Left ventricle myocardium inferior (tissue), 1 donor: ENCODE data around the gene KIAA0319L. TPM values are rescaled to one million over a fixed set of nuclear protein-coding genes. Genes with fewer than 3 reads are reported as not detected.

ENCODE experiments used
- DNase-seq: peaks from one replicate; pipeline ENCODE4 v3.0.0-alpha.2; 2020
- H3K27ac ChIP-seq: fragments of 200-600 bp; replicated peaks from 2 replicates; pipeline ENCODE4 v1.8.0; 2021
- H3K27me3 ChIP-seq: fragments of 200-600 bp; 2 replicates; pipeline ENCODE4 v1.8.0; 2021; ENCODE audit warnings: low read depth
- H3K36me3 ChIP-seq: fragments of 200-600 bp; 2 replicates; pipeline ENCODE4 v1.8.0; 2021
- H3K4me1 ChIP-seq: fragments of 200-600 bp; 2 replicates; pipeline ENCODE4 v1.8.0; 2021
- H3K4me3 ChIP-seq: fragments of 200-600 bp; 2 replicates; pipeline ENCODE4 v1.8.0; 2021; ENCODE audit warnings: mild to moderate bottlenecking, moderate library complexity
- H3K9me3 ChIP-seq: fragments of 200-600 bp; replicated peaks from 2 replicates; pipeline ENCODE4 v1.8.0; 2021
- CTCF ChIP-seq: fragments of 200-600 bp; IDR thresholded peaks from 2 replicates; pipeline ENCODE4 v1.8.0; 2021; ENCODE audit warnings: antibody characterized with exemption, mild to moderate bottlenecking, borderline replicate concordance
- intact Hi-C: fragments of 100-400 bp; cut with micrococcal nuclease; formaldehyde crosslinking; loops from one replicate; pipeline ENCODE4 v1.11.0; 2022
- total RNA-seq: library from RNA; stranded (reverse); fragmentation: NEBNext Ultra II Directional; extraction: Animal tissue kit (Norgen Biotek cat#: 25700); gene quantifications from one replicate; pipeline ENCODE4 v1.2.1, GENCODE V29; 2021
- donor health status: DM: no; HTN: yes; CAD: no; lungs with severe emphysema.

Gene KIAA0319L
- total RNA-seq, 1 donor from 2014 or later, result 64.3 TPM

GRCh38 chr1:35570589-35571137, 13.5 kb upstream of the KIAA0319L start:
- no peak for DNase-seq
- no peaks in the 10 kb centered on the region for H3K9me3 ChIP-seq
- H3K4me3 ChIP-seq, result no peak overlapping the region
- H3K27me3 ChIP-seq, result peaks cover 58% of the 10 kb centered on the region
- H3K36me3 ChIP-seq, result peaks cover 3% of the 10 kb centered on the region
- no peak overlapping the region for H3K27ac ChIP-seq
- peaks cover 17% of the 10 kb centered on the region for H3K4me1 ChIP-seq
- intact Hi-C loops, result no loop called here
- TF ChIP-seq CTCF, result no peak

GRCh38 chr1:35569936-35570335, 12.7 kb upstream of the KIAA0319L start:
- Histone ChIP-seq H3K4me3 (no peak overlapping the region), H3K4me1 (peaks cover 17% of the 10 kb centered on the region), H3K36me3 (peaks cover 9% of the 10 kb centered on the region), H3K9me3 (no peaks in the 10 kb centered on the region), H3K27ac (no peak overlapping the region), H3K27me3 (peaks cover 51% of the 10 kb centered on the region)
- intact Hi-C loops, result loop anchor here (5.0 kb wide), 1 partner anchor 157 kb away; no protein-coding TSS in a partner anchor
- DNase-seq, result no peak
- TF ChIP-seq CTCF, result no peak

- TF ChIP-seq CTCF, result peak; percentile 87
- DNase-seq, result no peak
- H3K27ac ChIP-seq, result no peak overlapping the region
- peaks cover 41% of the 10 kb centered on the region for H3K27me3 ChIP-seq
- peaks cover 22% of the 10 kb centered on the region for H3K4me1 ChIP-seq
- H3K9me3 ChIP-seq, result no peaks in the 10 kb centered on the region
- intact Hi-C loops, result loop anchor here (5.0 kb wide), 1 partner anchor 158 kb away; no protein-coding TSS in a partner anchor
- H3K36me3 ChIP-seq, result peaks cover 15% of the 10 kb centered on the region
- no peak overlapping the region for H3K4me3 ChIP-seq
Observed at GRCh38 chr1:35568975-35569395, 11.8 kb upstream of the KIAA0319L start.

DNA sequence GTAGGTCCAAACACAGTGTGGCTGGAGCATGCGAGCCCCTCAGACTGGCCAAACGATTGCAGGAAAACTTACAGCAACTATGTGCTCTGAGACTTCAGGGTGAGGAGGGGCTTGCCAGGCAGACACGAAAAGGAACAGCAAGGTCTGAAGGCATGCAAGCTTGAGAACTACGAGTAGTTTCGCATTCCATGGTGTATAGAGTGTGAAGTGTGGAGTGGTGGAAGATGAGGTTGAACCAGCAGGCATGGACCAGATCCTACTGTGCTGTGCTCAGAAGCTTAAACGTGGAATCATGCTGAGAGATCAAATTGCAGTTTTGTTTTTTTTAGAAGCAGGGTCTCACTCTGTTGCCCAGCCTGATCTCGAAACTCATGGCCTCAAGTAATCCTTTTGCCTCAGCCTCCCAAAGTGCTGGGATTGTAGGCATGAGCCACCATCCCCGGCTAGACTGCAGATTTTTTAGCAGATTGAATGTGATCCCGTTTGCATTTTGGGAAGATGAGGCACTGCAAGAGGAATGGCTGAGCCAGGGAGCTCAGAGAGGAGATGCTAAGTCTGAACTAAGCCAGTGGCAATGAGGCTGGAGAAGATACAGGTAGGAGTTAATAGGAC, 10.8 kb upstream of the KIAA0319L start:
- no peak for TF ChIP-seq CTCF
- H3K27ac ChIP-seq, result no peak overlapping the region
- peaks cover 24% of the 10 kb centered on the region for H3K36me3 ChIP-seq
- no peak for DNase-seq
- intact Hi-C loops, result loop anchor here (5.0 kb wide), 1 partner anchor 159 kb away; no protein-coding TSS in a partner anchor
- H3K27me3 ChIP-seq, result peaks cover 32% of the 10 kb centered on the region
- no peaks in the 10 kb centered on the region for H3K9me3 ChIP-seq
- no peak overlapping the region for H3K4me3 ChIP-seq
- peaks cover 14% of the 10 kb centered on the region for H3K4me1 ChIP-seq

DNA sequence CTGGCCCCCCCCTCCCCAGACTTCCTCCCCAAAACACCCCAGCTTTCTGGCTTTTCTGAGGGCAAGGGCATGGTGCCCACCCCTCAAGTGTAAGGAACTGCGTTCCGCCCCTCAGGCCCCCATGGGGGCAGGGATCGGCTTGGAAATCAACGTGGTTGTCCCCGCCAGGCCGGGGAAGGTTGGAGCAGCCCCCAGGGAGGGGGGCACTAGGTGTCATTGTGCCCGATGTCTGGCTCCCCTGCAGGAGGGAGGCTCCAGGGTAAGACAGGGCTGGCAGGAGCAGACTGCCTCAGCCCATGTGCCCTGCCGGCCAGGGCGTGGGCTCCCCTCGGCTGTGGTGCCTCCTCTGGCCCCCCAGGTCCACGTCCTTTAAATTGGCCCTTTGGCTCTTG, 8.5 kb upstream of the KIAA0319L start:
- Histone ChIP-seq H3K27ac (no peak overlapping the region), H3K4me3 (no peak overlapping the region), H3K4me1 (peaks cover 24% of the 10 kb centered on the region), H3K36me3 (peaks cover 33% of the 10 kb centered on the region), H3K27me3 (peaks cover 9% of the 10 kb centered on the region), H3K9me3 (no peaks in the 10 kb centered on the region)
- no peak for DNase-seq
- TF ChIP-seq CTCF, result no peak
- intact Hi-C loops, result loop anchor here (5.0 kb wide), 1 partner anchor 162 kb away; no protein-coding TSS in a partner anchor
